Measurements from ENCODE around the gene SRPX. TPM values are rescaled to one million over a fixed set of nuclear protein-coding genes. Genes with fewer than 3 reads are reported as not detected.

SRPX gene
- total RNA-seq, 2 donors from 2014 or later = 42.5 to 78.4 TPM

- no peak overlapping the region for H3K27ac ChIP-seq
- no peak overlapping the region for H3K4me3 ChIP-seq
- no peaks in the 10 kb centered on the region for H3K27me3 ChIP-seq
- no peak for TF ChIP-seq CTCF (IDR thresholded peaks at IDR 0.05)
- no peak for TF ChIP-seq POLR2A (IDR thresholded peaks at IDR 0.05)
- ATAC-seq = no peak
- H3K4me1 ChIP-seq = no peaks in the 10 kb centered on the region
- DNase-seq = no peak
- 71 to 90% methylated on average over 5 of the region's 5 CpGs for WGBS, 2 donors
- H3K9me3 ChIP-seq = no peaks in the 10 kb centered on the region
- intact Hi-C loops (cut with DNase I) = no loop called here
- H3K36me3 ChIP-seq (replicated peaks in 1 of 2; ENCODE audit: insufficient read depth in 1 of 2, low read depth in 2 of 2) = no peaks in the 10 kb centered on the region
Observed at GRCh38 chrX:38206036-38206435, 14.6 kb downstream of the SRPX start.

GRCh38 chrX:38205039-38205438 is 15.6 kb downstream of the SRPX start:
- intact Hi-C loops (cut with DNase I) = no loop called here

GRCh38 chrX:38192007-38192810 is 28.5 kb downstream of the SRPX start:
- TF ChIP-seq CTCF (IDR thresholded peaks at IDR 0.05) (peak in 5 of 7 experiments; percentile 26 to 50 (median 34)), POLR2A (IDR thresholded peaks at IDR 0.05) (no peak)
- DNase-seq = peak; percentile 25 to 55 (median 29)
- ATAC-seq = no peak

More at GRCh38 chrX:38205039-38205438, 15.6 kb downstream of the SRPX start:
- Histone ChIP-seq H3K36me3 (replicated peaks in 1 of 2; ENCODE audit: insufficient read depth in 1 of 2, low read depth in 2 of 2) (no peaks in the 10 kb centered on the region), H3K4me3 (no peak overlapping the region), H3K9me3 (no peaks in the 10 kb centered on the region), H3K27me3 (no peaks in the 10 kb centered on the region), H3K27ac (no peak overlapping the region), H3K4me1 (no peaks in the 10 kb centered on the region)
- TF ChIP-seq CTCF (IDR thresholded peaks at IDR 0.05) (no peak), POLR2A (IDR thresholded peaks at IDR 0.05) (no peak)
- DNase-seq (no peak), ATAC-seq (no peak)
- WGBS, 2 donors = 66 to 81% methylated on average over 3 of the region's 3 CpGs

GRCh38 chrX:38189431-38190250 is 31.0 kb downstream of the SRPX start:
- Histone ChIP-seq H3K9me3 (no peaks in the 10 kb centered on the region), H3K4me3 (no peak overlapping the region), H3K27ac (no peak overlapping the region), H3K27me3 (no peaks in the 10 kb centered on the region), H3K4me1 (no peaks in the 10 kb centered on the region), H3K36me3 (replicated peaks in 1 of 2; ENCODE audit: insufficient read depth in 1 of 2, low read depth in 2 of 2) (no peaks in the 10 kb centered on the region)
- no peak for ATAC-seq
- 44 to 56% methylated on average over 7 of the region's 7 CpGs for WGBS, 2 donors
- no peak for DNase-seq
- TF ChIP-seq CTCF (IDR thresholded peaks at IDR 0.05) (no peak), POLR2A (IDR thresholded peaks at IDR 0.05) (no peak)
- intact Hi-C loops (cut with DNase I) = no loop called here

More at GRCh38 chrX:38192007-38192810, 28.5 kb downstream of the SRPX start:
- Histone ChIP-seq H3K4me3 (no peak overlapping the region), H3K36me3 (replicated peaks in 1 of 2; ENCODE audit: insufficient read depth in 1 of 2, low read depth in 2 of 2) (no peaks in the 10 kb centered on the region), H3K9me3 (no peaks in the 10 kb centered on the region), H3K27me3 (no peaks in the 10 kb centered on the region), H3K4me1 (no peaks in the 10 kb centered on the region), H3K27ac (no peak overlapping the region)
- intact Hi-C loops (cut with DNase I) = no loop called here
- 41 to 49% methylated on average over 4 to 5 of the region's 5 CpGs for WGBS, 2 donors
